Measurements from ENCODE around the gene RAB37. TPM values are rescaled to one million over a fixed set of nuclear protein-coding genes. Genes with fewer than 3 reads are reported as not detected.

The RAB37 gene
- total and polyA plus RNA-seq, 7 donors = 0.62 to 0.82 (median 0.69) TPM

- H3K27ac ChIP-seq = no peak overlapping the region
- DNase-seq = no peak
- intact Hi-C loops (cut with DNase I) = no loop called here
- peaks cover 10% of the 10 kb centered on the region for H3K4me1 ChIP-seq
- no peak for ATAC-seq
- no peak overlapping the region for H3K4me3 ChIP-seq
- 58 to 83% (median 61%) methylated on average over 8 to 10 of the region's 10 CpGs for WGBS, 3 donors
- no peaks in the 10 kb centered on the region for H3K9me3 ChIP-seq
- no peak for TF ChIP-seq CTCF (IDR thresholded peaks at IDR 0.05)
- H3K36me3 ChIP-seq (ENCODE audit: insufficient read depth in 1 of 2, low read depth in 1 of 2) = peaks cover 3 to 29% of the 10 kb centered on the region in 2 donors
- no peaks in the 10 kb centered on the region for H3K27me3 ChIP-seq (ENCODE audit: insufficient read depth in 3 of 3, low read length in 2 of 3)
Measured at GRCh38 chr17:74767111-74767516, 30.1 kb downstream of the RAB37 start.

GRCh38 chr17:74768069-74768762 lies 31.2 kb downstream of the RAB37 start:
- peak; percentile 85 to 92 (median 90) for ATAC-seq
- H3K27me3 ChIP-seq (ENCODE audit: insufficient read depth in 3 of 3, low read length in 2 of 3) = no peaks in the 10 kb centered on the region
- DNase-seq = peak; percentile 86 to 88
- H3K9me3 ChIP-seq = no peaks in the 10 kb centered on the region
- peaks cover 10% of the 10 kb centered on the region for H3K4me1 ChIP-seq
- WGBS, 3 donors = 39 to 50% (median 41%) methylated on average over 17 of the region's 17 CpGs
- no peak overlapping the region for H3K4me3 ChIP-seq
- intact Hi-C loops (cut with DNase I) = no loop called here
- TF ChIP-seq CTCF (IDR thresholded peaks at IDR 0.05) = no peak
- peaks cover 8 to 40% of the 10 kb centered on the region in 2 donors for H3K36me3 ChIP-seq (ENCODE audit: insufficient read depth in 1 of 2, low read depth in 1 of 2)
- peak overlapping the region; percentile 60 for H3K27ac ChIP-seq

GRCh38 chr17:74768763-74769114 lies 31.7 kb downstream of the RAB37 start:
- Histone ChIP-seq H3K4me3 (no peak overlapping the region), H3K36me3 (ENCODE audit: insufficient read depth in 1 of 2, low read depth in 1 of 2) (peaks cover 10 to 45% of the 10 kb centered on the region in 2 donors), H3K27ac (peak overlapping the region; percentile 60), H3K4me1 (peaks cover 10% of the 10 kb centered on the region), H3K27me3 (ENCODE audit: insufficient read depth in 3 of 3, low read length in 2 of 3) (no peaks in the 10 kb centered on the region), H3K9me3 (no peaks in the 10 kb centered on the region)
- peak in 2 of 4 donors; percentile 9 to 30 for ATAC-seq
- intact Hi-C loops (cut with DNase I) = no loop called here
- WGBS, 3 donors = 62 to 73% (median 63%) methylated on average over 7 of the region's 7 CpGs
- TF ChIP-seq CTCF (IDR thresholded peaks at IDR 0.05) = no peak
- DNase-seq = no peak

- intact Hi-C loops (cut with DNase I) = no loop called here
- Histone ChIP-seq H3K36me3 (ENCODE audit: insufficient read depth in 1 of 2, low read depth in 1 of 2) (peaks cover 10 to 47% of the 10 kb centered on the region in 2 donors), H3K27me3 (ENCODE audit: insufficient read depth in 3 of 3, low read length in 2 of 3) (no peaks in the 10 kb centered on the region), H3K4me3 (no peak overlapping the region), H3K9me3 (no peaks in the 10 kb centered on the region), H3K27ac (no peak overlapping the region), H3K4me1 (peaks cover 10% of the 10 kb centered on the region)
- no peak for DNase-seq
- WGBS, 3 donors = 55 to 78% (median 63%) methylated on average over 6 of the region's 6 CpGs
- no peak for TF ChIP-seq CTCF (IDR thresholded peaks at IDR 0.05)
- no peak for ATAC-seq
Measured at GRCh38 chr17:74769266-74769855, 32.3 kb downstream of the RAB37 start.

Measured in psoas muscle (tissue), 8 donors.